ENCODE measurements around the gene FXR1.
"Not testable (repeated sequence)": the region's sequence is repeated elsewhere in the genome, so short reads cannot be mapped to it uniquely, and the experiment has no call there.

Gene FXR1

DNA sequence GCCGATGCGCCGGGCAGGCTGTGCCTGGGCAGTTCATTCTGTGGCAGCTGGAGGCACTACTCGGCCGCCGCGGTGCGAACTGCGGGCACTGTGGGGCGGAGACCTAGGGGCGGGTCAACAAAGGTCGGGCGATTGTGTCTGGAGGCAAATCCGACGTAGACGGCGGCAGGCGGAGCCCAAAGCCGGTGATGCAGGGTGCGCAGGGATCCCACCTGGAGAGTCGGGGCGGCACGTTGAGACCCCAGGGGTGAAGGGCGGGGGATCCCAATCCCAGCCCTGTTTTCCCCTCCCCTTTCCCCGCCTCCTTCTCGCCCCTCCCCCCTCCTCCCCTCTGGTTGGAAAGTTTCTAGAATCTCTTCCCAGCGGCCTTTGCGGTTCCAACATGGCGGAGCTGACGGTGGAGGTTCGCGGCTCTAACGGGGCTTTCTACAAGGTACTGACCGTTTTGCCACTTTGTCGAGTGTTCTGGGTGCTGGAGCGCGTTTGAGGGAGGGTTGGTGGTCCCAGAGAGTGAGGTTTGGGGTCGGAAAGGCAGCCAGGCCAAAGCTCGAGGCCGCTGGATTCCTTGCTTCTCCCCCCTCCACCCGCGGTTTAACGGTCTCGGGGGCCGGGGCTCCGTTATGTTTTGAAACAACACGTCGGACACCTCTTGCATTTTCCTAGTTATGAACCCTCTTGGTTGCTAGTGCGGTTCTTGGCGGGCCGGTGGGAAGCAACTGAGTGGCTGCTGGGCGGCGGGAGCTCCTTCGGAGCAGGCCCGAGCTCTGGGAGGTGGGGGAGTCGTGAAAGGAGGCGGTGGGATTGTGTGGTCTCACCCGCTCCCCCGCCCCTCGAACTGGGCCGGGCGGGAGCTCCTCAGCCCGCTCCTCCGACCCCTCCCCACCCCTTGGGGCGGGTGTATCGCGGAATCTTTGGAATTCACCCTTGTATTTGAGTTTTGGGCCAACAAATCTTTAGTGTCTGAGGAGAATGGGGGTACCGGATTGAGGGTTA, at the start of gene FXR1:
Gene FXR1 (plus strand): TSS at position 367 of the 993 bp plus-strand sequence. CDS start 16 bp downstream, at position 383.
- DNase-seq: peak; percentile 90

DNA sequence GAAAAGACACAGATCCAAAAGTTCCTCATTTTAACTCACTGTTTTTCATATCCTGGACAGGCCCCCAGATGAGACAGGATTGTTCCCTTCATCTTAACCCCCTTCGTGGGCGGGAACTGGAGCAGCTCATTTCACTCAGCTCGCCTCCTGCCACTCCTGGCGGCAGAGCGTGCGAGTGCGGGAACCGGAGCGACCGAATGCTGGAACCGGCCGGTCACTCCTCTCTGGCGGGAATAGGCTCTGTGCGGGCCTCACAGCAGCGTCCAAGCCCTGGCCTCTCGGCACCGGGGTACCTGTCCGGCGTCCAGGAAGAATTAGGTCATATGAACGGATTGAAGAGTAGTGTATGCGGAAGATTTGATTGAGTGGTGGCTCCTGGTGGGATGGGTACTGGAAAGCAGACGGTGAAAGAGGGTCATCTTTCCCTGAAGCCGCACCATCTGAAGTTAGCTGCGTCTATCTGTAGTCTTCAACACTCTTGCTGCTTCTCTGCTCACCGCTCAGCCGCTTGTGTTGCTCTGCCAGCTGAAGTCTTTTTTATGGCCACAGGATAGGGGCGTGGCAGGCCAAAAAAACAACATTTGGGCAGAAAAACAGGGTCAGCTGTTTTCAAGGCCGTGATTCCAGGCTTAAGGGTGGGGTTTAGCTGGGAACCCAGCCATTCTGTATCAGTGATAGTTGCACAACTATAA, 42.3 kb upstream of the FXR1 start:
- DNase-seq: no peak

DNA sequence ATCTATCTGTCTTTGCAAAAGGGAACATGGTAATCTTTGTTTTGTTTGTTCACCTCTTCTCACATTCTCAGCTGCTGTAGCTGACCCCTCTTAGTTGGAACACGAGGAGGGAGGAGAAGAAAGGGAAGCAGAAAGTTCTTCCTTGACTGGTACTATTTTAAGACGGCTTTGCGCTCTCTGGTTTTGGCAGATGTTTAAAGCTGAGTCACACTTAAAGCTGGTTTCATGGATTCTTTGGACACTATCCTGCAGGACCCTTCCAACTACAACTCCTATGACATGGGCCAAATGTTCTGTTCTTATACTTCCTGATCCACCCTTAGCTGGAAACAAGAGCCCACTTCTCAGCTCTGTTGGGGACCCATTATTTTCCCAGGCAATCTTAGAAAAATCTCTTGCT, 40.6 kb upstream of the FXR1 start:
- DNase-seq: no peak

DNA sequence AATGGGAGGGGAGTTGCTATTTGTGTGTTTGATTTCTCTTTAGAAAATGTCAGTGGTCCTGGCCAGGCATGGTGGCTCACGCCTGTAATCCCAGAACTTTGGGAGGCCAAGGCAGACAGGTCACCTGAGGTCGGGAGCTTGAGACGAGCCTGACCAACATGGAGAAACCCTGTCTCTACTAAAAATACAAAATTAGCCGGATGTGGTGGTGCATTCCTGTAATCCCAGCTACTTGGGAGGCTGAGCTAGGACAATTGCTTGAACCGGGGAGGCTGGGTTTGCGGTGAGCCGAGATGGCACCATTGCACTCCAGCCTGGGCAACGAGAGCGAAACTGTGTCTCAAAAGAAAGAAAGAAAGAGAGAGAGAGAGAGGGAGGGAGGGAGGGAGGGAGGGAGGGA, 40.0 kb upstream of the FXR1 start:
- DNase-seq: not testable (repeated sequence)

DNA sequence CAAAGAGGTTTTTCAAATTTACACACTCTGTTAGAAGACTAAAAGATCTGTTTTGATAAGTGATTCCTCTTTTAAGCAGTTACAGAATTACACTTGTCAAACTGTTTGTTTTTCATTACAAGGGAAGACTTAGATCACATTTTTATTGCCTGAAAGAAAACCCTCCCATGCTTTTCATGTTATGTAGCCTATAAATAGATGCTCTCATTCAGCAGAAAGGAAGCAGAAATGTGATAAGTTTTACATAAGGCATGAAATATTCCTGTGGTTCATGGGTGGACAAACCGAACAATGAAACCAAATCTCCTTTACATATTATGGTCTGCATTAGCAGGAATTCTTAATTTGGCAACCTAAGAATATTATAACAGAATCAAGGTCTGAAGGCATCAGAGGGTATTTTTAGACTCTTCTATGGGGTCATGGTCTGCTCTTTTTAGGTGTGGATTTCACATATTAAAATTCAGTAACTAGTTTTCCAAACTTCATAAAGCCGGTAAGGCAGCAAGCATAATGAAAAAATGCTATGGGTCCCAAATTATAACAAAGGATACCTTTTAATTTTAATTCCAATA, 37.3 kb upstream of the FXR1 start:
- no peak for DNase-seq

DNA sequence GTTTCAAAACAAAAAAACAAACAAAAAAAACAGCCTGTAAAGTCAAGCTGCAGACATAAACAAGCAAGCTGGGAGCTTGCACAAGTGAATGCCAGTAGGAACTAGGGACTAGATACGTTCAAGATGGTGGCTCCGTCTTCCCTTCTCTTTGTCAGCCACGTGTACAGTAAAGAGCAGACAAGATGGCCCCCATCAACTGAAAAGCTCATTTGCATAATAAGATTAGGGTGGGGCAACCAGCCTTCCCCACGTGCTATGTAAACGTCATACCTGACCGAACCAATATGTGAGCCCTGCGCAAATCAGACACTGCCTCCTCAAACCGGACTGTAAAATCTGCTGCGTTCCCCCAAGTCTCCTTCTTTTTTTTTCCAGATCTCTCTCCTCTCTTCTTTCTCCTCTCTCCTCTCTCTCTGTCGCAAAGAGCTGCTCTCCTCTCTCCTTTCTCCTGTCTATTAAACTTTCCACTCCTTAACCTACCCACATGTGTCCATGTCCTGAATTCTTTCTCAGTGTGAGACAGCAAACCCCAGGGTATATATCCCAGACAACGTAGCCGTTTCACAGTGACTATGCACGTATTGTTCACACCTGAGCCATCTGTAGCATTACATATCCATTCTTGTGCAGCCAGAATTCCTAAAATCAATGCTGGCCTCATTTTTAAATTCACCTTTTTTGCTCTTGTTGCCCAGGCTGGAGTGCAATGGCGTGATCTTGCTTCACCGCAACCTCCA, 31.2 kb upstream of the FXR1 start:
- DNase-seq: no peak

DNA sequence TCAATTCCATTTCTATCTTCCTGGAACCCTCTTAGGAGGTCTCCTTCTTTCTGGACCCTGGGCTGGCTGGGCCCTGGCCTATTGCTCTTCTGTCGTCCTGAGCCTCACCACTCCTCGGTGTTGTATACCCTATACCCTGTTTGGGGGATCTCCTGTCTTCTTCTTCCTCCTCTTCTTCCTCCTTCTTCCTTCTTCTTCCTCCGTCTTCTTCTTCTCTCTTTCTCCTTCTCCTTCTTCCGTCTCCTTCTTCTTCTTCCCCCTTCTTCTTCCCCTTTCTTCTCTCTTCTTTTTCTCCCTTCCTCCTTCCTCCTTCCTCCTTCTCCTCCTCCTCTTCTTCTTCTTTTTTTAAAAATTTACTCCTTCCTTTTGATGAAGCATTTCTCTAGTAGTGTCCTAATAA, 30.4 kb upstream of the FXR1 start:
- no peak for DNase-seq

DNA sequence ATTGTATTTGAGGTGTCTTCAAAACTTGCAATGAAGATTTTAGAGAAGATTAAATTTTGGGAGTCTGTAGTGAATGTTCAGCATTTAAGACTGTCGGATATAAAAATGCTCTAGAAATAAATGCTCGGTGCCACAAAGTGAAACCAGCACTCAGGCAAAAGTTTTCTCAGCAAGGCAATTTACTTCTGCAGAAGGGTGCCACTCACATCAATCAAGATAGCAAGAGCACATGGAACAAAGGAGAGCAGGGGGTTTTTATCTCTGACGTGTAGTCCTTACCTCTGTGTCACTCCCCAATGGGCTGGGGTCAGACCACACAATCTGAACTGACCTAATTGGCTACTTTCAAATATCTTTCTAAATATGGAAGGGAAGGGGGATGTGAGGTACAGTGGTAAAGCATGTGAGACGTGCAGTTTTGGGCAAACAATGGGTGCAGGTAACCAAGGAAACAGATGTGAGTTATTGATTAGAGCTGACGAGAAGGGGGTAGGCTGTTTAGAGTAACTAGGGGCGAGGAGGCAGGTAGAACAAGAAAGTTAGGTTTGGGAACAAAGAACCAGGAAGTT, 23.4 kb upstream of the FXR1 start:
- no peak for DNase-seq

DNA sequence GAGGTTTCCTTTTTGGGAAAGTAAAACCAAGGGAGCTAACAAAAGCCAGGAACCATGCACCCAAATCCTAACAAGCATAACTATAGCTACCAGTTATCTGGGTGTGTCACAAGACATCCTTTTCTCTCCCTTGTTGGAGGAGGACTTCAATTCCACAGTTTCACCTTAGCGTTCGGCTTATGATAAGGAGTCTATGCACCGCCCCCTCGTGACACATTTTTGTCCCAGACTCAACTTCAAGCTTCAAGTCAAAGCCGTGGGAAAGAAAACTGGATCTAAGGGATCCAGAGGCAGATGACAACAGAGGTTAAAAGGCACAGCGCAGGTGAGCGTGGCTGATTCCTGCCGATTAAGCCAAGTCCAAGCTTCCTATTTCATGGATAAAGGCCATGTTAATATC, 13.9 kb upstream of the FXR1 start:
- no peak for DNase-seq

DNA sequence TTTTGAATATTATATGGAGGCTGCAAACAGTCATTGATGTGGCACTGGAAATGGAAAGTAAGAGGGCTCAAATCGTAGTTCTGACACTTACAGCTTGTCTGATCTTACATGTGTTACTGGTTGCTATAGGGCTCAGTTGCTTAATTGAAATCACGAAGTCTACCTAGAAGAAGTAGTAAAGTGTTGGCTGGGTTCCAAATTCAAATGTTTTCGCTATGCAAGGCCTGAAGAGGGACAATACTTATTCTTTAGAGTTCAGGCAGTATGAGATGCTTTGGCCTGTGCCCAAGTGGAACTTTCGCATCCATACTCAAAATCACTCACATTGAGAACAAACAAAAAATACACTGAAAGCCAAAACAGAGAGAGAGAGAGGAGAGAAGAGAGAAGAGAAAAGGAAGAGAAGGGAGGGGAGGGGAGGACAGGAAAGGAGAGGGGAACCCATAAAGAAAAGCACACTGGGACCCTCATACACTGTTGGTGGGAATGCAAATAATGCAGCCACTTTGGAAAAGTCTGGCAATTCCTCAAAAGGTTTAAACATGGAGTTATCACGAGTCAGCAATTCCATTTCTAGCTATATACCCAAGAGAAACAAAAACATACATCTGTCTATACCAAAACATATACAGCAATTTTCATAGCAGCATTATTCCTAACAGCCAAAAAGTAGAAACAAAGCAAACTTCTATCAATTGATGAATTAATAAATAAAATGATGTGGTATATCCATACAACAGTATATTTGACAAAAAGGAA, 2.9 kb upstream of the FXR1 start:
- no peak for DNase-seq

DNA sequence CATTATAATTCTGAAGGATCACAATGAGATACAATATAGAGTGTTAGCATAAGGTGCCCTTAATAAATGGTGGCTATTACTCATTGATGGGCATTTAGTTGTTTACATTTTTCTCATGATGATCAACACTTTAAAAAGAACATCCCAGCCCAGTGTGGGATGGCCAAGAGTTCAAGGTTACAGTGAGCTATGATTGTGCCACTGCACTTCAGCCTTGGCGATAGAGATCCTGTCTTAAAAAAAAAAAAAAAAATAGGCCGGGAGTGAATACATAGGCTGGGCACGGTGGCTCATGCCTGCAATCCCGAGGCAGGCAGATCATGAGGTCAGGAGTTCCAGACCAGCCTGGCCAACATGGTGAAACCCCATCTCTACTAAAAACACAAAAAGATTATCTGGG, 1.6 kb upstream of the FXR1 start:
- no peak for DNase-seq

DNA sequence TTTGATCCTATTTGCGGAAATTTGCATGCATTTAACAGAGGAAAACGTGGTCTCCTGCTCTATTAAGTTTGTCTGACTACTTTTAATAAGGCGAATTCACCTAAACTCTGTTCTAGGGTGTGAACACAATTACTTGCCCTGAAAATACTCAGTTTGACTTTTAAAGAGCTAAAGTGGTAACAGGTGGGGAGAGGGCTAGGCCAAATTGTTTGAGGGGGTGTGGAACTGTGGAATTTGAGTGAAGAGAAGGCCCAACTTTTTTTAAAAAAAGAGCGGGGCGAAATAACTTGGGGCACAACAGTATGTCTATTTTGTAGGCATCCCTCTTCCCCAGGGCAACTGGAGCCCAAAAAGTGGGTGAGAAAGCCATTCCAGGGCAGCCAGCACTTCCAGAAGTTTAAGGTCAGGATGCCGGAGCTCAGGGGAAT, 580 bp upstream of the FXR1 start:
- DNase-seq: no peak

DNA sequence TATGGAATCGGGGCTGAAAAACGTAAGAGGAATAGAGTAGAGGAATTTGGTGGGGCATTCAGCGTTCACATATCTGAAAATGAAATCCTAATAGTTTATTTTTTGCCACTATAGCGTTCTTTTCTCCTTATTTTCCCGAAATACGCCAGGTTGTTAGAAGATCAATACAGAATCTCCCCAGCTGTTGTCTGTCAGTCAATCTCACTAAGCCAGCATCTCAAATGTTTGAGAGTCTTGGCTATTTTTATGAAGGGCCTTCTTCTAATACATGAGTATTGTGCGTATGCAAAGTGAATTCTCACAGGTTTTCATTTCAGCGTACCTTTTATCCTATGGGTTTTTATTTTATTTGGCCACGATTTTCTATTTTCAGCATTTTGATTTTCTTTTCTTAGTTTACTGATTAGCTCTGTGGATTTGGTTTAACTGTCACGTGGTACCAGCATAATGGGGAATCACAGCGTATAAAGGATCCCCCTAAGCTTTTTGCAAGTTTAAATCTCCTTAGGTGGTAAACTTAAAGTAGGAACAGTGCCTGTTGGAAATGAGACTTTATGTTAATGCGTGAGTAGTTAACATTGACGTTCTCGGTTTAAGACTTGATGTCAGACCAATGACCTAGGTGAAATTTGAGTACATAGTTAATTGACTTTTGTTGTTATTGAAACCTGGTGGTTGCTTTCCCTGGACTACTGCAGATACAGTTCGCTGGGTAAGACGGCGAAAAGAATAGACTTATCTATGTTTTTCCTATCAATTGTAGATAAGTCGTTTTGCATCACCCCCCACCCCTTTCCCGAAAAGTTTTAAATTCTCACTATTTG, 1.3 kb downstream of the FXR1 start:
- DNase-seq: no peak

DNA sequence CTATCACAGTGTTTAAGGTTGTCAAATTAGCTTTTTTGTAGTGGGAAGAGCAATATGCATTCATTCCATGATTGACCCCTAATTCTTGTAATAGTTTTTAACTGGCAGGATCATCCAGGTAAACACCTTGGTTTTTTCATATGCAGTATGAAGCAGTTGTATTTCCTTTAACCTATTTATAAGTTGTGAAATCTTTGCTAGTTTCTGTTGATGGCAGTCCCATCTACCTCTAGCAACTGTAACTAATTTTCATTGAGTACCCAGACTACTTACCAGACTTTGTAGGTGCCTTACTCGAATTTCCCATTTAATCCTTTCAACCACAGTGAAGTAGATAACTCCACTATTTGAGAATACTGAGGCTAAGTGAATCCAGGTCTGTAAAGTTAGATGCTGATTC, 6.1 kb downstream of the FXR1 start:
- DNase-seq: no peak

DNA sequence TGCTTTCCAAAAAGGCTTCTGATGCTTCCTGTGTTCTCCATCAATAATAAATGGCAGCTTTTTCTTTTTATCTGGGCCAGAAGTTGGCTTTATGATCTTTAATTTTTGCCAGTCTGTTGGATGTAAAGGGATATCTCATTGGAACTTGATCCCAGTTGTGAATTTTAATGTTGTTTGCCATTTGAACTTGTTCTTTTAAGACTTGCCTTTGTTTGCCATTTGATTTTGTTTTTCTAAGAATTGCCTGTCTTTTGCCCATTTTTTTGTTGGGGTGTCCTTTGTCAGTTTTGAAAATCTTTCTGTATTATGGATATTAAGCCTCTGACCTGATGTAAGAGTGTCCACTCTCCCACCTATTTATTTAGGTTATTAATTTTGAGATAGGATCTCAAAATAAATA, 9.8 kb downstream of the FXR1 start:
- DNase-seq: no peak

DNA sequence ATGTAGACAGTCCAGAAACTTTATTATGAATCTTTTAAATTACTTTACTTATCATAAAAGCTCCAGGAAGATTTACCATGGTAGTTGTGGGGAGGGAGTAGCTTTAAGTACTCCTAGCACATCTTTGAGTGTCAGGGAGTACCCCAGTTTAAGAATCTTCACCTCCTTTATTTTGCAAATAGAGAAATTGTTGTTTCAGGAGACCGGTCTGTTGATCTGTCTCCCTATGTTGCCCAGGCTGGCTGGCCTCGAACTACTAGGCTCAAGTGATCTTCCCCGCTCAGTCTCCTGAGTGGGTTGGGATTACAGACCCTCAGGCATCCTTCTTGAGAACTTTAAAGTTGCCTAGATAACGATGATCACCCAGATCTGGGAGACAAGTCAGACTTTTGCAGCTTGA, 11.1 kb downstream of the FXR1 start:
- DNase-seq: no peak

DNA sequence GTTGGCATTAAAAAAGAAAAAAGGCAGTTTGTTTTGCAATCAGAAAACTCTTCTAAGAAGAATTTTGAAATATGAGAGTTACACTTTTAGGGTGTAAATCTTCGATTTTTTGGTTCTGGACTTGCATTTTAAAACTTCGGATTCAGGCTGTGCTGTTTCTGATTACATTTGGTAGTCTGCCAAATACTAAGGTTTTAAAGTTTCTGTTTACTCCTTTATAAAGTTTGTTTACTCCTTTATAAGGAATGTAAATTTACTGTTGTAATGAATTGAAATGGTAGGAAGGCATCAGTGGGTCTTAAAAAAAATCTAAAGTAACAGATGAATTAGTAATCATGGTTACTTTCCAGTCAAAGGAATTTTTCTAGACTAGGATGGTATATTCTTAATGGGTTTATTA, 14.1 kb downstream of the FXR1 start:
- DNase-seq: no peak

DNA sequence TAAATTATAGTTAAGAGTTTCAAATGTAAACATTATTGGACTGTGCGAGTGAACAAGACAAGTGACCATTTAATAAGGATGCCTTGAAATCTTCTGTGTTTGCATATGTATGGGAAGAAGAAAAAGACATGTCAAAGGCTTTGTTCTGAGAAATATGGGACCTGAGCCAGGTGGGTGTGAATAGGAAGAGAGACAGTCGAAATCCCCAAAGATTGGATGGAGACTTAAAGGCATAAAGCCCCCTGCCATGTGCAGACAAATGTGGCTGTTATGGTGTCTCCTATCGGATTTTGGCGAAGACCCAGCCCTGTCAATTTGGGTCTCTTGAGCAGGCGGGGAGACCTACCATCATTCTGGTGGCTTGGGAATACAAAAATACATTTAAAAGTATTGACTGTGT, 16.9 kb downstream of the FXR1 start:
- DNase-seq: no peak

DNA sequence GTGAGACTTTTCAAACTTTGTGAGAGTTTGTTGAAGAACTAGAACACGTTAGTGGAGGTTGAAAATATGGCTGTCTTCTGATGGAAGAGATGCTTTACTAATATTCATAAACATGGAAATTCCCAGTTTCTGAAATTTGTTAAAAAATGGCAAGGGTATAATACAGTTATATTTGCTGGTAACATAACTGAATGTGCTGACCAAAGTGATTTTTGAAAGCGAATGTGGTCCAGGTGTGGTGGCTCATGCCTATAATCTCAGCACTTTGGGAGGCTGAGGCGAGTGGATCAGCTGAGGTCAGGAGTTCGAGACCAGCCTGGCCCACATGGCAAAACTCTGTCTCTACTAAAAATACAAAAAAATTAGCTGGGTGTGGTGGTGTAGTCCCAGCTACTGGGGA, 18.1 kb downstream of the FXR1 start:
- DNase-seq: no peak

DNA sequence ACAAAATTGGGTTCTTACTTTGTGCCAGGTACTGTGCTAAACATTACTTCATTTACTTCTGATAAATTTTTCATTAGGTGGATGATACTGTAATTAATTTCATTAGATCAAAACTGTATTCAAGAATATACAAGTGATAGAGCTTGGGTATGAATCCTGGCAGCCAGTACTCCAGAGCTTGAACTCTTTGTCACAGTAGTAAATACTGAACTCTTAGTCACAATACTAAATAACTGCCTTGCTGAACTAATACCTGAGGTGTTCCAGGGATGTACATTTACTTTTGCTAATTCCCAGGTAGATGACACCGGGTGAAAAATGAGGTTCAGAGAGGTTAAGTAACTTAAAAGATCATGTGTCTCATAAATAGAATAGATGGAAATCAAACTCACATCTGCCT, 20.3 kb downstream of the FXR1 start:
- no peak for DNase-seq

DNA sequence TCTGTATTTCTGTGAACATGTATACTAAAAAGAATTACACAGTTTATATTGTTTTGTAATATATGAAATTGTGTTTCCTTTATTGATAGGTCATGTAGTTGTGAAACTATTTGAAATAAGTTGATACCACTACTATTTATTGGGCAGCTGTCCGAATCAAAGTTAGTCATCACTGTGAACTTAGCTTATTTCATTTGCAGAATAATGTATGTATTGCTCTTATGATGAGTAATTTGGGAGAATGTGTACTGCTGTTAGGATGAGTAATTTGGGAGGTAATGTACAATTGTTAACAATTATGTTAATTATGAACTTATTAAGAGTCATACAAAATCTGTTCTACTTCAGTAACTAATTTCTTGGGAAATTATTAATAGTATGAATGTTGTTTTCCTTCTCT, 22.2 kb downstream of the FXR1 start:
- DNase-seq: no peak
